GM19240 (cell line): ENCODE data around the gene TTLL6.
A peak's percentile ranks its signal among the peaks of the same experiment; 100 is the strongest.
"Not testable (repeated sequence)": the region's sequence is repeated elsewhere in the genome, so short reads cannot be mapped to it uniquely, and the experiment has no call there.

Experiments
- DNase-seq: peaks from one replicate; pipeline ENCODE4 v3.0.0; 2011; ENCODE audit warnings: low spot score; ENCODE audit not compliant: insufficient read length

TTLL6 gene

DNA sequence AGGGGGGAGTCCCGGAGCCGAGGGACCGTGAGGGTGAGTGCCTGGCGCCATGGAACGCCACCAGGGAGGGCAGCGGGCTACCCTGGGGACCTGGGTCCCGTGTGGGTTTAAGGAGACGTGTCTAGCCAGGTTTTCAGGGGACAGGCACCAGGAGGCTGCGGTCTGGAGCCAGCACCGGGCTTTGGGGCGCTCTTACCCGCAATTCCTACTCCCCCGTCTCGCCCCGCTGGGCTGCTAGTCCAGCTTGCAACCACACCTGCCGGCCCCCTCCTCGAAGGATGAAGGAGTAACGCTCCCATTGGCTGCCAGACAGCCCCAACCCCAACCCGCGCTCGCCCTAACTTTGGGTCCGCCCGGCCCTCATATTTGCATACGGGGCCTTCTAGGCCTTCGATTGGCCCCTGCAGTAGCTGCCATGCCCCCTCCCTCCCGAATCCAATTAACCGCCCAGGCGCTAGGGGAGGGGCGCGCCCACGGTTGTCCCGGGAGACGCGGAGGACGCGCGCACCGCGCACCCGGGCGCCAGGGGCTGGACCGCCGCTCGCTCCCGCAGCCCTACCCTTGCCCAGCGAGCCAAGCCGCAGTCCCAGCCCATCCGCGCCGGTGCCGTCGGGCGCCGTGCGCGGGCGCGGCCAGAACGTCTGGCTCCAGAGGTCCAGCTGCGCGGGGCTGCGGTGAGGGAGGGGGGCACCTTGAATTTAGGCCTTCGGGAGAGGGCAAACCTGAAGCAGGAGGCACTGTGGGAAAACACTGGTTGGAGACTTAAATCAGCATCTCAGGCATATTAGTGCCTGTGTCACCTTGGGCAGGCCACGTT, at the start of gene TTLL6:
Gene TTLL6 (minus strand): TSS at position 456 of the 817 bp plus-strand sequence. CDS start 157 bp downstream, at position 299.
- DNase-seq, result peak; percentile 58

DNA sequence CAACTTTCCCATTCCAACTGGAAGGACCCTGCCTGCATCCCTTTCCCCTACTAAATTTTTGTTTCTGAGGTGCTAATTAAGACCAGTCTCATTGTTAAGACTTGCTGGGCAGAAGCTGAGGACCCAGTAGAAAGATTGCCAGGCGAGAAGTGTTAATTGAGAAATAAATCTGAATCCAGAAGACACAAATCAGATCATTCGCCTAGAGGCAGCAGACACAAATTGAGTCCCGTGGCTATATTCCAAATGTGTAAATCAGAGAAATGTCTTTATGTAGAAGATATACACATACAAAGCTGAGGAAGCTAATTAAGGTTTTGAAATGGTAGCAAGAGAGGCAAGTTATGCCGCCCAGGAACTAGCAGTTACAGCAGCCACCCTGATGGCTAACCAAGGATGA, 43.4 kb upstream of the TTLL6 start:
- DNase-seq, result no peak

DNA sequence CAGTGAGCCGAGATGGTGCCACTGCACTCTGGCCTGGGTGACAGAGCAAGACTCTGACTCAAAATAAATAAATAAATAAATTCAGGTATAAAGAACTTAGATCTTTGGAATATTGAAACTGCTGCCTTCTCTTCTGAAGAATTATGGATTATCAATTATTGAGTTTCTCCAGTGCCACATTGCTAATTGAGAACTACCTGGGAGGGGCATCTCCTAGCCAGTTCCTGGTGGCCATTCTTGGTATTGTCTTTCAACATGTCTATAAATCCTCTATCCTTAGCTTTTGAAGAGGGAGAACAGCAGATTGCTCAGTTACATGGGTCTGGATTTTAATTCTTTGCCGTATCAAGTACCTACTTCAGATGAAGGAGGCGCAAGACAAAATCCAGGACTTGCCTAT, 43.0 kb upstream of the TTLL6 start:
- DNase-seq, result no peak

DNA sequence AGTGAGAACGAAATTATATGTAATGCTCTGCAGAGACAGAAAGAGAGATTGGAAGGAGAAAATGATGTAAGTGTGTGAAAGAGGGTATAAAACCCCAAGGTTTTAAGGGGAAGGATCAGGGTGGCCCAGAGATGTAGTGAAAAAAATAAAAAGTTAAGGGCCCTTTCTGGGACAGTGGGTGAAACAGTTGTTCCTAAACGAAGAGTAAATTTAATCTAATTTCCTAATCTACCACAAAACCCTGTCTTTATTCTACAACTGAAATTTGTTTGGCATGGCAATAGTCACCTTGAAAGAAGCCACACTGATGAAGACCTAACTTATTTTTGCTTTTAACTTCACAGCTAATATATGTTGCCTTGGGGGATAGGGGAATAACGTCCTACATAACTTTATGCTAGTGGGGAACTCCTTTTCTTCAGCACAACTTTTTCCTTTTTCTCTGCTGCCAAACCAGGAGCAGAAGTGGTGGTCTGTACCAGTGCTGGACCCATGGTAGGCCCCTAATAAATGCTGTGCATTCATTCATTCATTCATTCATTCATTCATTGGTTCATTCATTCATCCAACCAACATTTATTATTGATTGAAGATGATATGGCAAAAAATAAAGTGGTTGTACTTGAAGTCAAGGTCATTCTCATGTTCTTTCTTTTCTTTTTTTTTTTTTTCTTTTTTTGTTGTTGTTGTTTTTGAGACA, 39.2 kb upstream of the TTLL6 start:
- DNase-seq, result no peak

DNA sequence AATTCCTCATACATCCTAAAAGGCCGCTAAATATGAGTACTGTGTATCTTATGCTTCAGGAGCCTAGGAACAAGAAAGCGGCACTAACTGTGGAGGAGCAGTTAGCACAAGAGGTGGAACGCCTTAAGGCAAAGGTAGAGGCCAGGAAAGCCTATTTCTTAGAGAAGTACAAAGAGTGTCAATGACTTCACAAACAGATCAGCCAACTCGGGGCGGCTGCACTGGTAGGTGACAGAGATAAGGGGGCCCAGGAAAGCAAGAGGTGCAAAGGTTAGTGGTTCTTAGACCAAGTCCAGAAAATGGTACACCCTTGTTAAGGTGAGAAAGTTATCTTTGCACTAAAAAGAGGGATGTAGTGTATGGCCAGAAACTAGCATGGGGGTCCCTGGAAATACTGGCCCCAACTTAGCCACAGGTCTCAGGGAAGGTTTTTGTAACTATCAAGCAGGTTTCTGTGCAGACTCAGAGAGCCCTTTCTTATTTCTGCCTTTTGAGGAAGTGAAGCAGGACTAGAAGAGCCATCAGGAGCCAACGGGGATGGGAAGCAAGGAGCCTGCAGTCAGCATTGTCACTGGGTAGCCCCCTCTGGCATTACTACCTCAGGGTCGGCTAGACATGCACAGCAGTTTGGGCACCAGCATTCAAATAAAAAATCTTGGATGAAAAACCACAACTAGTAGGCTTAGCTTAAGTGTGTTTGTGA, 37.9 kb upstream of the TTLL6 start:
- no peak for DNase-seq

DNA sequence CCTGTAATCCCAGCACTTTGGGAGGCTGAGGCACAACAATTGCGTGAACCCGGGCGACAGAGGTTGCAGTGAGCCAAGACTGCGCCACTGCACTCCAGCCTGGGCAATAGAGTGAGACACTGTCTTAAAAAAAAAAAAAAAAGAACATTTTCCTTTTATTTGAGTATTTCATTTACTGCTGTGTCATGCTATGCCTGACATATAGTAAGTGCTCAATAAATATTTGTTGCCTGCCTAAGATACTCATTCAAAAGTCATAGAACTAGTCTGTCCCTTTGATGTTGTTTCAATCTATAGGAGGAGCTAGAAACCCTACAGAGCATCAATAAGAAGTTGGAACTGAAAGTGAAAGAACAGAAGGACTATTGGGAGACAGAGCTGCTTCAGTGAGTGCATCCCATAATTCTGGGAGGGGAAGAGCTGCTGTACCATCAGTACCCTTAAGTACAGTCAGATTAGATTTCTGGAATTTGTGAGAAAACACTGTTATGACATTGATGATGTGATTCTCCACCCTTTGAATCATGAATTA, 33.8 kb upstream of the TTLL6 start:
- no peak for DNase-seq

DNA sequence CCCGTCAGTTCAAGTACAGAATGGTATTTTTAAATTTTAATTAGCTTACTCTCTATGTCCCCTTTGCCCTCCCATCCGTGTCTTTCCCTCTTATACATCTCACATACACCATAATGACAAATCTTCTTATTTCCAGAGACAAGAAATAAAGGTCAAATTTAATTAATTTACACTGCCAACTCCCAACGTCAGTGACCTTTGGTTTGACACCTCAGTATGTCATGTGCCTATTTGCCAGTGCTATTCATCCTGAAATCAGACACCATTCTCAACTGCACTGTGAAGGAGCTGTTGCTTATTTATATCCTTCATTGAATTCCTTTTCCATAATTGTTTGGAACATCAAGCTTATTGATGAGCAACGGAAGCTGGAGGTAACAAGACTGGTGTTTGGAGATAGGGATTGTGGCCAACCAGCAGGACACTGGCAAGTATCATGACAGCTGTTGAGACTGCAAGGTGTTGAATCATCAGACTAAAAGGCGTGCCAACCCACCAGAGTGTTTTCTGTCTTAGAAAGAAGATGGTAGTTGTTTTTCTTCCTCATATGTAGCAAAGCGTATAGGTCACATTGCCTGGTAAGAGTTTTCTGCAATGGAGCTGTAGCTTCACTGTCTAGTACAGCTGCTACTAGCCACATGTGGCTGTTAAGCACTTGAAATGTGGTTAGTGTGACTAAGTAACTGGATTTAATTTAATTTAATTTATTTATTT, 26.3 kb upstream of the TTLL6 start:
- no peak for DNase-seq

DNA sequence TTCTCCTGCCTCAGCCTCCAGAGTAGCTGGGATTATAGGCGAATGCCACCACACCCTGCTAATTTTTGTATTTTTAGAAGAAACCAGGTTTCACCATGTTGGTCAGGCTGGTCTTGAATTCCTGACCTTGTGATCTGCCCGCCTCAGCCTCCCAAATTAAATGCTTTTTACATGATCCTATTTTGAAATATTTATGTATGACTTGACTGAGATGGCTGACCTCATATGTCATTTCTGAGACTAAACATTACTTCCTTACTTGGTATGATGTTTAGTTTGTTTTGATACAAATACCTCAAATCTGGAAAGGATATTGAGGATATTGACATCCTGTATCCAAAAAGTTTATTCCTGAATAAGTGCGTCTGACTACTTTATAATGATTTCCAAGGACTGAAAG, 25.7 kb upstream of the TTLL6 start:
- DNase-seq, result no peak

DNA sequence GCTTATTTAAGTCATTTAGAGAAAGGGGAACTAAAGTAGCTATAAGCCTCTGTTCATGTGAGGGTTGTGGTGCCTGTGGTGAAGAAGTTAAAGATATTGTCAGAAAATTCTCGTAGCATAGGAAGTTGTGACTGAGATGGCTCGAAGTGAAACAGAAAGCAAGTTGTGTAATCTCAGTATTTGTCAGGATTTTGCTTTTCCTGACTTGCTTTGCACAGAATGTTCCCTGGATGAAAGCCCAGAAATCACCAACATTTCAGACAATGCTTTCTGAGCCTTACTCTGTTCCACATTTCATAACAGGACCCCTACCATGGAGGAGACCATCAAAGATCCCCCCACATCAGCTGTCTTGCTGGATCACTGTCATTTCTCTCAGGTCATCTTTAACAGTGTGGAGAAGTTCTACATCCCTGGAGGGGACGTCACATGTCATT, 24.4 kb upstream of the TTLL6 start:
- no peak for DNase-seq

DNA sequence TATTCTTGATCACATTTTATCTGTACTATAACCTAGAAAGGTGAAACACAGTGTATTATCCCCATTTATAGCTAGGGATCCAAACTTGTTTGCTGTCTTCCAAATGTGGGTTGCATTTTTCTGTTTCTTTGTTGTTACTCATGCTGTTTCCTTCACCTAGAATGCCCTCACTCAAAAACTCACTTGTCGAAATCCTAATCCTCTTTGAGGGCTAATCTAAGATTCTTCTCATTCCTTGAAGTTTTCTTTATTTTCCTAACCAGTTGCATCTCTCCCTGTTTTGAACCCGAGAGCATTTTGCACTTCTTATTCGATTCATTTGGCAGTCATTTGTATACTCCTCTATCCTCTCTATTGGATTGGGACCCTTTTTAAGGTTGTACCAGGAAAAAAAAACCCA, 23.4 kb upstream of the TTLL6 start:
- no peak for DNase-seq

DNA sequence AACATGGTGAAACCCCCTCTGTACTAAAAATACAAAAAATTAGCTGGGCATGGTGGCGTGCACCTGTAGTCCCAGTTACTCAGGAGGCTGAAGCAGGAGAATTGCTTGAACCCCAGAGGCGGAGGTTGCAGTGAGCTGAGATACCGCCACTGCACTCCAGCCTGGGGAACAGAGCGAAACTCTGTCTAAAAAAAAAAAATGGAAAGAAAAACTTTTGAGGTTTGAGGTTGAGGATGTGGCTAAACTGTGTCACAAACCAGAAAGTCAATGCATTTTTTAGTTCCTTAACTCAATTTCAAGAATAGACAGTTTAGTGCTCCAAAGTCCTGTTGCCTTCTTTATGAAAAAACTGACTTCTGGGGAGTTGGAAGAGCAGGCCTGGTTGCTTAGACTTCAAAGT, 20.4 kb upstream of the TTLL6 start:
- DNase-seq, result not testable (repeated sequence)

DNA sequence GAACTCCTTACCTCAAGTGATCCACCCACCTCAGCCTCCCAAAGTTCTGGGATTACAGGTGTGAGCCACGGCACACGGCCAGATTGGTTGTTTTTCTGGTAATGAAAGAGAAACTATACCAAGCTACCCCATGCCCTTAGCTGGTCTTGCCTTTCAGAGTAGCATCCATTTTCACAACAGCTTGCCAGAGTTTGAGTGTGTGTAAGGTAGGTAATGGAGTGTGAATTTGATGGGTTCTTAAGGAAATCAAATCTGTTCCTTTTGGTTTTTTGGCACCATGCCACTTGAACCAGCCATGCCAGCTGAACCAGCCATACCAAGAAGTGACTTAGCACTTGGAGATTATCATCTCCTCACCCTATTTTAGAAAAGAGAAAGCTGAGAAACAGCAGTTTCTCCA, 18.9 kb upstream of the TTLL6 start:
- DNase-seq, result no peak

DNA sequence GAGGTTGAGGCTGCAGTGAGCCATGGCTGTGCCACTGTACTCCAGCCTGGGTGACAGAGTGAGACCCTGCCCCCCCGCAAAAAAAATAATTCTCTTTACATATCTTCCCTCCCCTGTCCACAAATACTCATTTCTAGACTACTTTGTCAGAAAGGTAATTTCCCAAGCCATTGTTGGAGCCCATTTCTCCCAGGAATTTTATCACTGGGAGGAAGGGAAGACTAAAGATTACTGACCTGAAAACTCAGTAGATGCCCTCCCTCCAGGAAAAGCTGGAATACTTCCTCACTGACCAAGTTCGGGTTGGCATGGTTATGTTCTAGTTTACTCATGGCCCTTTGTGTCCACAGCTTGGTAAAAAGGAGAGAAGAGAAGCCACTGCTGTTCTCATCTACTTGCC, 17.9 kb upstream of the TTLL6 start:
- DNase-seq, result no peak

DNA sequence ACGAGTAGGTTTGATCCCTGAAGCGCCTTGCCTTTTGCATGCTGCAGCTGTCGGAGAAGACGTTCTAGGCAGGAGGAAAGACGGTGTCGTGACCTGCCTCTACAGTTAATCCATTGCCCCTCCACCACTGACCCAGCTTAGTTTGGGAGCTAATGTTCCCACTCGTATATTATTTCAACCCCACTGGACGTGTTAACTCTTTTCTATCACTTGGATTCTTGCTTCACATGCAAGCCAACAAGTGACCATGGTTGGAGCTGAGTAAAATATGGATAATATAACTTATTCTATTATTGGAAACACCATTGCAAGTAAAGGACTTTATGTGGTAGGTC, 14.5 kb upstream of the TTLL6 start:
- DNase-seq, result no peak

DNA sequence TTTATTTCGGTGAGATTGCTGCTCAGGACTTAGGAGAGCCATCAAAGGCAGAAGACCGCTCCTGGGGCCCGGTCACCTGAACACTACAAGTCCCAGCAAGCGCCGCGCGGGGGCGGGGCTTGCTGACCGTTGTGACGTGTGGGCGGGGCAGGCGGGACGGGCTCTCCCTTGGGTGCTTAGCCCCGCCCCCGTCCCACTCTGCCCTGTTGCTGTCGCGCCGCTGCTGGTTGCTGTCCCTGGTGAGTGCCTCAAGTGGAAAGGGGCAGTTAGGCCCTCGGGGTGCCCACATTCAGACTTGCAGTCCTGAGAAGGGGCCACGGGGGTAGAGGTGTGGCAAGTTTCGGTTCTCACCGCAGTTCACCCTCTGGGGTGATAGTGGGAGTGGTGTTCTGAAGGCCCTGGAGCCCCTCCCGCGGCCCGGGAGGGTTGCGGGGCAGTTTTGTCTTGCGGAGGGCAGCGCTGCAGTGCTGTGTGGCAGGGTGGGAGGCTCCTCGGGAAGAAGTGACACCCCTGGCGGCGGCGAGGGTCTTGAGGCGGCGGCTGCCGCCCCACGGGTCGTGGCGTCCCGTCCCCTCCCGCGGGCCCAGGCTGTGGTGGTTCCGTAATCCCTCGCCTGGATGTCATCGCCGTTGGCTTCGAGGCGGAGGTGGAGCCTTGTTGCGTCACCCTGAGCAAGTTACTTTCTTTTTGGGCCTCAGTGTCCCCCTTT, 14.0 kb upstream of the TTLL6 start, which contains the start of gene CALCOCO2:
Gene CALCOCO2 (plus strand): TSS at position 196 of the 709 bp plus-strand sequence. CDS start 10,673 bp downstream, outside the sequence.
- DNase-seq, result peak; percentile 74

DNA sequence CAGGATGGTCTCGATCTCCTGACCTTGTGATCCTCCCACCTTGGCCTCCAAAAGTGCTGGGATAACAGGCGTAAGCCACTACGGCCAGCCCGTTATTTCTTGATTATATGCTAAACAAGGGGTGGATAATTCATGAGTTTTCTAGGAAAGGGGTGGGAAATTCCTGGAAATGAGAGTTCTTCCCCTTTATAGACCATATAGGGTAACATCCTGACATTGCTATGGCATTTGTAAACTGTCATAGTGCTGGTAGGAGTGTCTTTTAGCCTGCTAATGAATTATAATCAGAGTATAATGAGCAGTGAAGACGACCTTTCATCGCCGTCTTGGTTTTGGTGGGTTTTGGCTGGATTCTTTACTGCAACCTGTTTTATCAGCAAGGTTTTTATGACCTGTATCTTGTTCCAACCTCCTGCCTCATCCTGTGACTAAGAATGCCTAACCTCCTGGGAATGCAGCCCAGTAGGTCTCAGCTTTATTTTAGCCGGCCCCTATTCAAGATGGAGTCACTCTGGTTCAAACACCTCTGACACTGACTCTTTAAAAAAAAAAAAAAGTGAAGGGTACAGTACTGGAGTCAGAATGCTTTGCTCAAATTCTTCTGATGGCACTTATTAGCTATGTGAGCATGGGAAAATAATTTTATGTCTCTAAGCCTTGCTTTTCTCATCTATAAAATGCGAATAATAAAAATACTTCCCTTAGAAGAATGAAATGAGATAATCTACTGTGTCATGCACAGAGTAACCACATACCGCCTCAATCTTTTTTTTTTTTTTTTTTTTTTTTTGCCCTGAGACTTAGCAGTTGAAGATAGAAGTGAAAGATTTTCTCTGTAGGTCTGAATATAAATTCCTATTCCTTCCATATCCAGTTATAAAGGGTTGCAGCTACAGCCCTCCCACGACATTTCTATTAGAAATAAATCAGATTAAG, 8.7 kb upstream of the TTLL6 start:
- DNase-seq, result no peak

DNA sequence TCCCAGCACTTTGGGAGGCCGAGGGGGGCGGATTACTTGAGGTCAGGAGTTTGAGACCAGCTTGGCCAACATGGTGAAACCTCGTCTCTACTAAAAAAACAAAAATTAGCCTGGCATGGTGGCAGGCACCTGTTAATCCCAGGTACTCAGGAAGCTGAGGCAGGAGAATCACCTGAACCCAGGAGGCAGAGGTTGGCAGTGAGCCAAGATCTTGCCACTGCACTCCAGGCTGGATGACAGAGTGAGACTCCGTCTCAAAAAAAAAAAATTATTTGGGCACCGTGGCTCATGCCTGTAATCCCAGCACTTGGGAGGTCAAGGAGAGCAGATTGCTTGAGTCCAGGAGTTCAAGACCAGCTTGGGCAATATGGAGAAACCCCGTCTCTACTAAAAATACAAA, 3.9 kb upstream of the TTLL6 start:
- not testable (repeated sequence) for DNase-seq

DNA sequence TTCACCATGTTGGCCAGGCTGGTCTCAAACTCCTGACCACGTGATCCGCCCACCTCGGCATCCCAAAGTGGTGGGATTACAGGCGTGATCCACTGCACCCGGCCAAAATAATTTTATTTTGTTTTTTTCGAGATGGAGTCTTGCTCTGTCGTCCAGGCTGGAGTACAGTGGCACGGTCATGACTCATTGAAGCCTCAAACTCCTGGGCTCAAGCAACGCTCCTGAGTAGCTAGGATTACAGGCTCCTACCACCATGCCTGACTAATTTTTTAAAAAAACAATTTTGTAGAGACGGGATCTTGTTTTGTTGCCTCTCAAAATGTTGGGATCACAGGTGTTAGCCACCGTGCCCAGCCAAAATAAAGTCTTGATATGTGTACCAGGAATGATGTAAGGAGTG, 2.4 kb upstream of the TTLL6 start:
- DNase-seq, result no peak

DNA sequence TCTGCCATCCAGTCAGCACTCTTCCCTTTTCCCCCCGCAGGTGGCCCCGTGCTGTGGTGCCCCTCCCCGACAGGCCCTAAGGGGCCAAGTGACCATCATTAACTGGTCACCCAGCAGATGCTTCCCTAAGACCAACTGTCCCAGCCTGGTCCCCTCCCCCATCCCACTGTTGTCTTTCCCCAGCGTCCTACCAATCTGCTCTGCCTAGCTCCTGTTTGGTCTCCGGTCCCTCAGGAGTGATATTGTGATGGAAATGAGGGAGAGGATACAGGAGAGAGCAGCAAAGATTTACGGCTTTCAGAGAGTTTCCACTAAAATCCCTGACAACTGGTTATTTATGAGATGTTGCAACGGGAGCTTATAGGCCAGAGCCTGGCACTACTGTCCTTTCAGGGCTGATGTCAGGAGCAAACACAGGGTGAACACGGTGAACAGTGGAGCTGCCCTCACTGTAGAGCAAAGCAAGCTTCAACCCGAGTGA, 1.4 kb upstream of the TTLL6 start:
- no peak for DNase-seq

DNA sequence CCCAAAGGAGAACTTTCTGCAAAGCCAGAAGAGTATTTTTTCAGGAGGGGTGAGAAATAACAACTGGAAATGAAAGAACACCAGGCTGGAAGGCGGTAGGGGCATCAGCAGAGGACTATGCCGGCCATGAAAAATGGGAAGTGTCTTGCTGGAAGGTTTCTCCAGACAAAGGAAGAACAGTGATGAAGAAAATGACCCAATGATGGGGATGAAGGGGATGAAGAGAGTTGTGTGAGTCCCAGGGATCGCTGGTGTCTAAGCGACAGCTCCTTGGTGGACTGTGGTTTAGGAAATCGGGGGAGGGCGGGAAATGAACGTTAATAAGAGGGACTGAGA, 623 bp downstream of the TTLL6 start:
- DNase-seq, result no peak
